Stimulated activated CD4-positive, alpha-beta T cell treated with anti-CD3 and anti-CD28 coated beads, Interleukin-12 subunit alpha, Interleukin-12 subunit beta, amount 100 ng/mL, for 48 hours (primary cell): ENCODE data around the gene EMC1.
A peak's percentile ranks its signal among the peaks of the same experiment; 100 is the strongest.
"Not testable (repeated sequence)": the region's sequence is repeated elsewhere in the genome, so short reads cannot be mapped to it uniquely, and the experiment has no call there.

ENCODE experiments used
- DNase-seq, 3 donors: peaks; one replicate each; pipeline ENCODE4 v3.0.0-alpha.2; 2020; ENCODE audit warnings: low read depth in 2 of 3, low spot score in 1 of 3

Gene EMC1

GRCh38 chr1:19251305-19252196, at the start of gene EMC1, which contains the start of gene MRTO4:
Gene EMC1, minus strand, starts transcription at chr1:19251524. Its CDS starts 15 bp downstream, at chr1:19251509.
Gene MRTO4, plus strand, starts transcription at chr1:19251805. Its CDS starts 31 bp downstream, at chr1:19251836.
- peak; percentile 87 to 88 (median 88) for DNase-seq

DNA sequence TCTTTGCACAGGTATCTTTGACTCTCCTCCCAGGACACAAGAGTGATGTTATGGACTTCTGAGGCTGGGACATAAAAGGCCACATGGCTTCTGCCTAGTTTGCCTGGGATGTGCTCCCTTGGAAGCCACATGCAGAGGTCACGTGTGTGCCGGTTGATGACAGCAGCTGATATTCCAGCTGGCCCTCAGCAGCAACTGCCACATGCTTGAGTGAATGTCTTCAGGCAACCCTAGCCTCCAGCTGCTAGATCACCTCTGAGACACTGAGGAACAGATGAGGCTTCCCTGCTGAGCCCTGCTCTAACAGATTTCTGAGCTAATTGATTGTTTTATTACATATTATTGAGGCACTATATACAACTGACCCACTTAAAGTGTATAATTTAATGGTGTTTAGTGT, 48.9 kb upstream of the EMC1 start:
- no peak for DNase-seq

DNA sequence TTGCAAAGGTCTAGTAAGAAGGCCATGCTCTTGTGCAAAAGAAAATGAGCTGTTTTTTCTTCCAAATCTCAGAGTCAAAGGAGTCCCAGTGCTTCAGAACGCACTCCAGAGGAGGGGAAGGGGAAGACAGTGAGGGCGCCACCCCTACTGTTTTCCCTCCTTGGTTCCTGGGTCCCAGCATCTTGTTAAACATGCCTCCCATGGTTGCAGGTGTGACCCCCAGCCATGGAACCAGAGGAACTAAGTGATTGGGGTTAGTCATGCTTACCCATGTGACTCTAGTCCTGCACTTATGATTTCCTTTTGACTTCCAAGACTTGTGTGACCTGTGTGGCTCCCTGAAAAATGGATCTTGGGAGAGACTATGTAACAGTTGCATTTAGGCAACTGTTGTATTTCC, 43.3 kb upstream of the EMC1 start:
- no peak for DNase-seq

DNA sequence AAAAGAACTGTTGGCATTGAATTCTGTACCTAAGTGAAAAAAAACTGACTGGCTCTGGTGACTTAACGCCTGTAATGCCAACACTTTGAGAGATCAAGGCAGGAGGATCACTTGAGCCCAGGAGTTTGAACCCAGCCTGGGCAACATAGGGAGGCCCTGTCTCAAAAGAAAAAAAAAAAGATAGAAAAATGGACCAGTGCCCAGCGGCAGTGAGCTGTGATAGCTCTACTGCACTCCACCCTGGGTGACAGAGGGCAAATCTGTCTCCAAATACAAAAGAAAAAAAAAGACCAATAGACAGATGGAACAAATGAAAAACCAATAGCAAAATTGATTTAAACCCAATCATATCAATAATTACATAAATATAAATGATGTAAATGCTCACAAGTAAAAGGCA, 37.9 kb upstream of the EMC1 start:
- DNase-seq, result no peak

- peak; percentile 43 to 62 (median 45) for DNase-seq
Measured at GRCh38 chr1:19288324-19289241, 37.3 kb upstream of the EMC1 start, which contains the start of gene AKR7A3. Gene AKR7A3, minus strand, starts transcription at chr1:19288770. Its CDS starts 61 bp downstream, at chr1:19288709.

GRCh38 chr1:19287436-19288185, 36.3 kb upstream of the EMC1 start:
- DNase-seq, result no peak

GRCh38 chr1:19285807-19286206, 34.5 kb upstream of the EMC1 start:
- not testable (repeated sequence) for DNase-seq

DNA sequence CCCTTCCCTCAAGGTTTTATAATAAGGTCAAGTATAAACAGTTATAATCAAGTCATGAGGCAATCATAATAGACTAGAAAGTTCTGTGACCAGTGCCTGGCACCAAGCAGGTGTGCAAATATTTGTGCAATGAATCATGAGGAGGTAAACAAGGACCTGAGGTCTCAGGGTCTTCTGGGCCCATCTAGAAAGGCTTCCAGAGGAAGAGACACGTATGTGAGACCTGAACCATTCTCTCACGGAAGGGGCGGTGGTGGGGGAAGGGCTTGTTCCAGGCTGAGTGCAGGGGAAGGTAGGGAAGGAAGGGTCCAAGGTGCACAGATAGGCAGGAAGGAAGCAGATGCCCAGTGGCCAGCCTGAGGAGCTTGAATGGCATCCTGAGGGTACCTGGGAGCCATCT, 34.0 kb upstream of the EMC1 start:
- DNase-seq, result not testable (repeated sequence)

- DNase-seq, result no peak
Measured at GRCh38 chr1:19284881-19285280, 33.6 kb upstream of the EMC1 start.

GRCh38 chr1:19283891-19284290, 32.6 kb upstream of the EMC1 start:
- DNase-seq, result no peak

DNA sequence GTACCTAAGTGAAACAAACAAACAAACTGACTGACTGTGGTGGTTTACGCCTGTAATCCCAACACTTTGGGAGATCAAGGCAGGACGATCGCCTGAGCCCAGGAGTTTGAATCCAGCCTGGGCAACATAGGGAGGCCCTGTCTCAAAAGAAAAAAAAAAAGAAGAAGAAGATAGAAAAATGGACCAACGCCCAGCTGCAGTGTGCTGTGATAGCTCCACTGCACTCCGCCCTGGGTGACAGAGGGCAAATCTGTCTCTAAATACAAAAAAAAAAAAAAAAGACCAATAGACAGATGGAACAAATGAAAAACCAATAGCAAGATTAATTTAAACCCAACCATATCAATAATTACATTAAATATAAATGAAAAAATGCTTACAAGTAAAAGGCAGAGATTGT, 23.3 kb upstream of the EMC1 start:
- DNase-seq, result no peak

- not testable (repeated sequence) for DNase-seq
Measured at GRCh38 chr1:19273844-19274531, 22.7 kb upstream of the EMC1 start.

- DNase-seq, result no peak
Measured at GRCh38 chr1:19273106-19273843, 22.0 kb upstream of the EMC1 start.

DNA sequence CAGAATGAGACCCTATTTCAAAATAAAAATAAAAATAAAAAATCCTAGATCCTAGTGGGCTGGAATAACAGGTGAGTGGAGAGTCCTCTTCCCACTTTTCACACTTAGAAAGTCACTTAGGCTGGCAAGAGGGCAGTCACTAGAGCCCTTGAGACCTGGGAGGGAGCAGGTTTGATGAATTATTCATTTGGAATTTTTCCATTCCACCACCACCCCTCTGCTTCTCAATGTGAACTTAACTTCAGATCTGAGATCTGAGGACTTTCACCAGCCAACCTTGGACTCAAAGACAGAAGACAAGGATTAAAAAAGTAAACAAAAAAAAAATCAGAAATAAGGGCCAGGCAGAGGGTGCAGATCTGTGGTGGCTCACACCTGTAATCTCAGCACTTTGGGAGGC, 20.7 kb upstream of the EMC1 start:
- DNase-seq, result no peak

DNA sequence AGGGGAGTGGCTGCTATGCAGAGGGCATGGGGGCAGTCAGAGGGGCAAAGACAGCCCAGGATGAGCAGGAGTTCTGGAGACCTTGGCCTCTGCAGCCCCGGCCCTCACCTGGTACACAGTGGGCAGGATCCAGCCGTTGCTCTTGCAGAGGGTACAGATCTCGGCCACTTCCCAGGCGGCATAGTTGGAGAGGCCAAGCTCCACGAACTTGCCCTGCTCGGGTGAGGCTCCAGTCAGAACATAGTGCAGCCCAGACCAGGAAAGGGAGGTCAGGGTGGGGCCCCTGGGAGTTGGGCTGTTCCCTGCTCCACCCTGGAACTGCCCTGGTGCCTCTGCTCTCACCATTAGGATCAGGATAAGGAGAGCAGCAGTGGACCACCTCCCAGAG, 19.0 kb upstream of the EMC1 start:
- DNase-seq, result not testable (repeated sequence)

DNA sequence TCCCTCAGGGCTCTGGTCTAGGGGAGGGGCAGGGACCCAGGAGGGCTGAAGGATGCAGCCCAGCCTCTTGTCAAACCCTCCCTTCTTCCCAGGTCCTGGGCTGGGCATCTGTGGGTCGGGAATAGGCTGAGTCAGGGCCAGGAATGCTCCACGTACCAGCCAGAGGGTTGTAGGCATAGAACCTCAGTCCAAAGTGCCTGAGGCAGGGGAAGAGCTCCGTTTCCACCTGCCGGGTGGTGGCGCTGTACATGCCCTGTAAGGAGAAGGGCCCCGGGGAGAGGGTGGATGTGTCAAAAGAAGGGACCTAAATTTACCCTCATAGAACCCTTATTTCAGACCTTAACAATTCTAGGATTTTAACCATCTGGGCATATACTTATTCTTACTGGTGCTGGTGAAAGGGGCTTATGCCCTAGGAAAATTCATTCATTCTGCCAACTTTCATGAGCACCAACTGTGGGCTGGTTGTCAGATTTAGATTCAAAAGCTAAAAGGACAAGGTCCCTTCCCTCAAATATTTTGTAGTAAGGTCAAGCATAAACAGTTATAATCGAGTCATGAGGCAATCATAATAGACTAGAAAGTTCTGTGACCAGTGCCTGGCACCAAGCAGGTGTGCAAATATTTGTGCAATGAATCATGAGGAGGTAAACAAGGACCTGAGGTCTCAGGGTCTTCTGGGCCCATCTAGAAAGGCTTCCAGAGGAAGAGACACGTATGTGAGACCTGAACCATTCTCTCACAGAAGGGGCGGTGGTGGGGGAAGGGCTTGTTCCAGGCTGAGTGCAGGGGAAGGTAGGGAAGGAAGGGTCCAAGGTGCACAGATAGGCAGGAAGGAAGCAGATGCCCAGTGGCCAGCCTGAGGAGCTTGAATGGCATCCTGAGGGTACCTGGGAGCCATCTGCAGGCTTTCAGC, 18.4 kb upstream of the EMC1 start:
- DNase-seq, result not testable (repeated sequence)

DNA sequence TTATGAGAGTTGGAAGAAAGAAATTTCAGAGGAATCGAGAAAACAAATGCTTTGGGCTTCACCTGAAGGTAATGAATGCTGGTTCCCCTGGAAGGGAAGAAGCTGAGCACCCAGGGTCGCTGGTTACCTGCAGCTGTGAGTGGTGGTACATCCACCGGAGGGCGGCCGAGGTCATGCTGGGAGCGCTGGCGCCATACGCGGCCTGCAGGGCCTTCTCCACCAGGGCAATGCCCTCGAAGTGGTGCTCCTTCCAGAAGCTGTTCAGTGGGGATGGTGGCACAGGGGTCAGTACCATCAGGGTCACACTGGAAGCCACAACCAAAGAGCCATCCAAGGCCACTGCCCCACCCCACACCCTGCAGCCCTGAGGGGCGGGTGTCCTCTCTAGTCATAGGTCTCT, 17.1 kb upstream of the EMC1 start:
- no peak for DNase-seq

DNA sequence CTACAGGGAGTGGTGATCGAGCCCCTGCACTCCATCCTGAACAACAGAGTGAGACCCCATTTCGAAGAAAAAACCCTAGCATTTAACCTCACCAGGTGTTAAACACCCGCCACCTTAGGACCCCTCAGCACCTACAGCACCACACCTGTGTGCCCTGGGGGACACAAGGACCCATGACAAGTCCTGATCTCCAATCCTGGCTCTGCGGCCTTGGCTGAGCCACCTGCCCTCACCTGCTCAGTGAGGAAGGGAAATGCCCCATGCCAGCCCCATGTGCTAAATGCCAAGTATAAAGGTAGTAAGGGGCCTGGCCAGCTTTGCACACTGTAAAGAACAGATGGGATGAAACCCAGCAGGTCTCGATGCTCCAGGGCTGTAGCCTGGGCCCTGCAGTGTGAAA, 11.4 kb upstream of the EMC1 start:
- DNase-seq, result no peak

DNA sequence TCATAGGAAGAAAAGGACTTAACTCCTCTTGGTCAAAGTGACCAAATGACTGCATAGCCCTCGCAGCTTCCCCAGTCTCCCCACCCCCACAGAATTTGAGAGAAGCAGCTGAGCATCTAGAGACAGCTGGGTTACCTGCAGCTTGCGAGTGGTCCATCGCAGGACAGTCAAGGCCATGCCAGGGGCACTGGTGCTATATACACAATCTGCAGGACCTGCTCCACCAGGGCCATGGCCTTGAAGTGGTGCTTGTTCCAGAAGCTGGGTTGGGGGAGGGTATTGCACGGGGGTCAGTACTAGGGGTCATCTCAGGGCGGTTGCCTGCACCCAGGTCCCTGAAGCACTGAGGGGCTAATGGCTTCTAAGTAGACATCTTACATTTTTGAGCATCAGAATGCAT, 10.7 kb upstream of the EMC1 start:
- no peak for DNase-seq
